Panc1 (cell line): ENCODE measurements around the gene MOV10L1. TPM values are rescaled to one million over a fixed set of nuclear protein-coding genes. Genes with fewer than 3 reads are reported as not detected.

ENCODE experiments used
- ATAC-seq: fragments of 200-7000 bp; cut with Tn5 transposase; 2 replicates; pipeline ENCODE4 v1.9.1; 2020; ENCODE audit warnings: mild to moderate bottlenecking, moderate library complexity
- BruUV-seq: library from RNA; stranded (reverse); fragments of 400-500 nt; replicated peaks from 2 replicates; lab custom pipeline; 2021; lab: Mats Ljungman, UMichigan
- CTCF ChIA-PET: fragments of 300-600 bp; sonication (Branson Sonifier 250); formaldehyde crosslinking; loops from one replicate; lab custom pipeline; 2022; ENCODE audit warnings: antibody characterized with exemption; lab: Charles Lee
- POLR2A ChIA-PET: fragments of 300-600 bp; sonication (Branson Sonifier 250); formaldehyde crosslinking; loops from one replicate; lab custom pipeline; 2022; ENCODE audit warnings: antibody characterized with exemption; lab: Charles Lee
- DNase-seq: peaks from one replicate; pipeline ENCODE4 v3.0.0-alpha.2; 2010; ENCODE audit warnings: low read depth, low spot score
- H3K27ac ChIP-seq: 2 replicates; pipeline ENCODE4 v1.5.1; 2011; ENCODE audit warnings: mild to moderate bottlenecking, low read length, inconsistent platforms
- H3K27me3 ChIP-seq: fragments of 200-500 bp; sonication (Bioruptor generic); 2 replicates; pipeline ENCODE4 v1.6.0; 2014; ENCODE audit warnings: low read length, inconsistent platforms; ENCODE audit not compliant: control insufficient read depth, insufficient read depth
- H3K36me3 ChIP-seq: fragments of 200-500 bp; sonication (Bioruptor generic); 2 replicates; pipeline ENCODE4 v1.5.1; 2014; ENCODE audit warnings: inconsistent platforms, mild to moderate bottlenecking, low read length, moderate library complexity; ENCODE audit not compliant: control insufficient read depth, insufficient read depth
- H3K4me1 ChIP-seq: 2 replicates; pipeline ENCODE4 v1.5.1; 2011; ENCODE audit warnings: inconsistent platforms, mild to moderate bottlenecking, low read length, moderate library complexity; ENCODE audit not compliant: control insufficient read depth, insufficient read depth
- H3K4me3 ChIP-seq, 2 experiments: 2 replicates each; pipeline ENCODE4 v1.5.1; 2011 to 2012; ENCODE audit warnings: low read depth in 2 of 2, low read length in 2 of 2, mild to moderate bottlenecking in 2 of 2, inconsistent platforms in 1 of 2, moderate library complexity in 1 of 2
- H3K9me3 ChIP-seq: fragments of 200-500 bp; sonication (Bioruptor generic); 2 replicates; pipeline ENCODE4 v1.5.1; 2014; ENCODE audit warnings: low read depth, mild to moderate bottlenecking, inconsistent platforms, low read length, moderate library complexity; ENCODE audit not compliant: control insufficient read depth, insufficient read depth
- POLR2AphosphoS5 ChIP-seq: IDR thresholded peaks from 2 replicates; pipeline ENCODE4 v1.6.1; 2012; ENCODE audit warnings: mild to moderate bottlenecking, low read depth, low read length, moderate library complexity
- SIN3A ChIP-seq: IDR thresholded peaks from 2 replicates; pipeline ENCODE4 v1.6.1; 2012; ENCODE audit warnings: low read depth, mild to moderate bottlenecking, low read length, moderate library complexity, borderline replicate concordance; ENCODE audit not compliant: insufficient read depth
- TCF7L2 ChIP-seq: IDR thresholded peaks from 2 replicates; pipeline ENCODE4 v1.6.1; 2011; ENCODE audit warnings: mild to moderate bottlenecking, low read depth, low read length, inconsistent platforms
- in situ Hi-C: cut with HindIII; loops from 2 replicates; pipeline ENCODE4 v1.10.0; 2016; ENCODE audit warnings: low sequenced_read_pairs, low pct_unique_long_range_greater_than_20kb
- intact Hi-C: fragments of 100-400 bp; cut with micrococcal nuclease; formaldehyde crosslinking; loops from one replicate; pipeline ENCODE4 v1.10.0; 2022; ENCODE audit not compliant: unreplicated experiment
- total RNA-seq: library from RNA; stranded (reverse); gene quantifications from one replicate; pipeline ENCODE4 v1.2.1, GENCODE V29; 2021; ENCODE audit not compliant: unreplicated experiment
- TF ChIP-seq, protein P1 (sequence below): fragments of 450-650 bp; IDR thresholded peaks from 2 replicates; pipeline ENCODE4 v1.5.1; 2017; ENCODE audit warnings: mild to moderate bottlenecking
- TF ChIP-seq, protein P2 (sequence below), 2 experiments: IDR thresholded peaks; 2 replicates each; pipeline ENCODE4 v1.6.1; 2011 to 2012; ENCODE audit warnings: low read depth in 2 of 2, control low read depth in 1 of 2, low read length in 1 of 2, mild to moderate bottlenecking in 1 of 2, moderate library complexity in 1 of 2; ENCODE audit not compliant: insufficient read depth in 1 of 2

Gene MOV10L1
- total RNA-seq, 1 experiment from 2014 or later = 0.10 TPM

DNA sequence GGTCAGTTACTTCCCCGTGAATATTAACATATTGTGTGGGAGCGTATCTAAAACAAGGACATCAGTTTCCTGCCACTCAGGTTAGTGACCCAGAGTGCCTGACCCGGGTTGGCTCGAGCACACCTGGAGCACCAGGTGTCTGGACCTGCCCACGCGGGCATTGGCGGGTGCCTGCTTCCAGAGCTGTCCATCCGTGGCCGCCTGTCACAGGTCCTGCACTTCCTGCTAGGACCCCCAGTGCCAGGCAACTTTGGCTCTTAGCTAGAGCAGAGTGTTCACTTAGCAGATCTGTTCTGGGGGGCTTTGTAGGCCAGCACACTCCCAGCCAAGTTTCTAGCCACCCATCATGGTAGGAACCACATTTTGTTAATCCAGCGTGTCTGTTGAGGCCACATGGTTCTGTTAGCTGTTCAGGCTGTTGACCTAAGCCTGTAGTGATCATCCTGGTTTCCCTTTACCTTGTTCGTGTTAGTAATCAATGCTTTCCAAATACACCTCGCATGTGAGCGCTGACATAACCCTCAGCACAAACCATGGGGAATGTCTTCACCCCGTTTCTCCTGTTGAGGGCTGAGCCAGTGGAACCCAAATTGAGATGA is 29.5 kb downstream of the MOV10L1 start:
- no peak for ATAC-seq
- no TSS peak for BruUV-seq
- POLR2A ChIA-PET = no interaction called here

DNA sequence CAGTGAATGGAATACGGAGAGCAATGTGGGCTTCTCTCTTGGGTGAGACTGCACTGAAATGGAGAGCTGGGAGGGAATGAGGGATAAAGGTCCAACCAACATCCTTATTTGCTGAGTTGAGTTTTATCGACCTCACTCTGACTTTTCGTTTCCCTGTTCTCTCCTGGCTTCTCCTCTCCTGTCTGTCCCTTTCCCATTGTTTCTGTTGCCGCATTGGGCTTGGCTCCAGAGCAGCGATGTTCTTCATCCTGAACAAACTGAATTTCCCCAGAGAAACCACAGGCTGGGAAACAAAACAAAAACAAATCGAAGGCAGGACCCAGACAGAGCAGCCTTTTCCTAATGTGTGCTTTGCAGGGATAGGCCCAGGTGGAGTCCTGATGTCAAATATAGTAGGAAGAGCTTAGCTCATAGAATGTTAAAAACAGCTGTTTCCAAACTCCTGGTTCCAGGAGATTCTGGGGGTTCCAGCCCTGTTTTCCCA is 30.0 kb downstream of the MOV10L1 start:
- ATAC-seq (no peak), DNase-seq (no peak)
- POLR2A ChIA-PET = no interaction called here
- no peaks in the 10 kb centered on the region for H3K9me3 ChIP-seq
- no peaks in the 10 kb centered on the region for H3K36me3 ChIP-seq
- no peak overlapping the region for H3K27ac ChIP-seq
- intact Hi-C loops (no loop called here), in situ Hi-C loops (no loop called here)
- BruUV-seq = no TSS peak
- CTCF ChIA-PET = no interaction called here
- H3K4me3 ChIP-seq = no peak overlapping the region
- no peaks in the 10 kb centered on the region for H3K4me1 ChIP-seq
- H3K27me3 ChIP-seq = no peaks in the 10 kb centered on the region
- TF ChIP-seq, protein P1, sequence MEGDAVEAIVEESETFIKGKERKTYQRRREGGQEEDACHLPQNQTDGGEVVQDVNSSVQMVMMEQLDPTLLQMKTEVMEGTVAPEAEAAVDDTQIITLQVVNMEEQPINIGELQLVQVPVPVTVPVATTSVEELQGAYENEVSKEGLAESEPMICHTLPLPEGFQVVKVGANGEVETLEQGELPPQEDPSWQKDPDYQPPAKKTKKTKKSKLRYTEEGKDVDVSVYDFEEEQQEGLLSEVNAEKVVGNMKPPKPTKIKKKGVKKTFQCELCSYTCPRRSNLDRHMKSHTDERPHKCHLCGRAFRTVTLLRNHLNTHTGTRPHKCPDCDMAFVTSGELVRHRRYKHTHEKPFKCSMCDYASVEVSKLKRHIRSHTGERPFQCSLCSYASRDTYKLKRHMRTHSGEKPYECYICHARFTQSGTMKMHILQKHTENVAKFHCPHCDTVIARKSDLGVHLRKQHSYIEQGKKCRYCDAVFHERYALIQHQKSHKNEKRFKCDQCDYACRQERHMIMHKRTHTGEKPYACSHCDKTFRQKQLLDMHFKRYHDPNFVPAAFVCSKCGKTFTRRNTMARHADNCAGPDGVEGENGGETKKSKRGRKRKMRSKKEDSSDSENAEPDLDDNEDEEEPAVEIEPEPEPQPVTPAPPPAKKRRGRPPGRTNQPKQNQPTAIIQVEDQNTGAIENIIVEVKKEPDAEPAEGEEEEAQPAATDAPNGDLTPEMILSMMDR = no peak
- TF ChIP-seq, protein P2, sequence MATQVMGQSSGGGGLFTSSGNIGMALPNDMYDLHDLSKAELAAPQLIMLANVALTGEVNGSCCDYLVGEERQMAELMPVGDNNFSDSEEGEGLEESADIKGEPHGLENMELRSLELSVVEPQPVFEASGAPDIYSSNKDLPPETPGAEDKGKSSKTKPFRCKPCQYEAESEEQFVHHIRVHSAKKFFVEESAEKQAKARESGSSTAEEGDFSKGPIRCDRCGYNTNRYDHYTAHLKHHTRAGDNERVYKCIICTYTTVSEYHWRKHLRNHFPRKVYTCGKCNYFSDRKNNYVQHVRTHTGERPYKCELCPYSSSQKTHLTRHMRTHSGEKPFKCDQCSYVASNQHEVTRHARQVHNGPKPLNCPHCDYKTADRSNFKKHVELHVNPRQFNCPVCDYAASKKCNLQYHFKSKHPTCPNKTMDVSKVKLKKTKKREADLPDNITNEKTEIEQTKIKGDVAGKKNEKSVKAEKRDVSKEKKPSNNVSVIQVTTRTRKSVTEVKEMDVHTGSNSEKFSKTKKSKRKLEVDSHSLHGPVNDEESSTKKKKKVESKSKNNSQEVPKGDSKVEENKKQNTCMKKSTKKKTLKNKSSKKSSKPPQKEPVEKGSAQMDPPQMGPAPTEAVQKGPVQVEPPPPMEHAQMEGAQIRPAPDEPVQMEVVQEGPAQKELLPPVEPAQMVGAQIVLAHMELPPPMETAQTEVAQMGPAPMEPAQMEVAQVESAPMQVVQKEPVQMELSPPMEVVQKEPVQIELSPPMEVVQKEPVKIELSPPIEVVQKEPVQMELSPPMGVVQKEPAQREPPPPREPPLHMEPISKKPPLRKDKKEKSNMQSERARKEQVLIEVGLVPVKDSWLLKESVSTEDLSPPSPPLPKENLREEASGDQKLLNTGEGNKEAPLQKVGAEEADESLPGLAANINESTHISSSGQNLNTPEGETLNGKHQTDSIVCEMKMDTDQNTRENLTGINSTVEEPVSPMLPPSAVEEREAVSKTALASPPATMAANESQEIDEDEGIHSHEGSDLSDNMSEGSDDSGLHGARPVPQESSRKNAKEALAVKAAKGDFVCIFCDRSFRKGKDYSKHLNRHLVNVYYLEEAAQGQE (IDR thresholded peaks at IDR 0.05; ENCODE audit: insufficient read depth in 1 of 2, low read depth in 2 of 2, low read length in 1 of 2) = no peak
- TF ChIP-seq TCF7L2 = no peak

More for the DNA sequence above, 29.5 kb downstream of the MOV10L1 start:
- Histone ChIP-seq H3K4me1 (peaks cover 3% of the 10 kb centered on the region; the same call in 1 of the 2 replicates), H3K27me3 (no peaks in the 10 kb centered on the region), H3K27ac (no peak overlapping the region), H3K36me3 (no peaks in the 10 kb centered on the region), H3K9me3 (no peaks in the 10 kb centered on the region), H3K4me3 (no peak overlapping the region)
- CTCF ChIA-PET = no interaction called here
- TF ChIP-seq POLR2AphosphoS5 = no peak
- no peak for TF ChIP-seq SIN3A
- no peak for TF ChIP-seq TCF7L2
- TF ChIP-seq, protein P1 = no peak
- TF ChIP-seq, protein P2 (IDR thresholded peaks at IDR 0.05; ENCODE audit: insufficient read depth in 1 of 2, low read depth in 2 of 2, low read length in 1 of 2) = no peak
- DNase-seq = no peak
- in situ Hi-C loops (no loop called here), intact Hi-C loops (no loop called here)
